ENCODE results near the gene SCD5. TPM values are rescaled to one million over a fixed set of nuclear protein-coding genes. Genes with fewer than 3 reads are reported as not detected.

The SCD5 gene
- total and polyA plus RNA-seq, 2 of the 8 experiments (the other 6 are each of a cell fraction or from before 2014, with no cell fraction given), result 0.92 to 1.2 TPM

GRCh38 chr4:82591592-82591991, 207.0 kb downstream of the SCD5 start (continued):
- TF ChIP-seq SRF (IDR thresholded peaks at IDR 0.05; ENCODE audit: low read depth, low read length) (no peak), JUN (IDR thresholded peaks at IDR 0.05; ENCODE audit: low read depth, low read length) (no peak), JUND (IDR thresholded peaks at IDR 0.05; ENCODE audit: low read length) (no peak), KDM1A (IDR thresholded peaks at IDR 0.05; ENCODE audit: borderline replicate concordance, low read length) (no peak)
